HepG2 (cell line): ENCODE data around the gene PSD4. TPM values are rescaled to one million over a fixed set of nuclear protein-coding genes. Genes with fewer than 3 reads are reported as not detected.

Experiments
- BRD4 ChIP-seq: sonication (generic); formaldehyde crosslinking; IDR thresholded peaks from 2 replicates; pipeline ENCODE4 v1.4.0; 2020; ENCODE audit warnings: missing genetic modification reagents
- DRAP1 ChIP-seq: IDR thresholded peaks from 2 replicates; pipeline ENCODE4 v1.6.1; 2016; ENCODE audit warnings: missing genetic modification reagents, missing compliant biosample characterization
- ELF4 ChIP-seq: sonication (generic); formaldehyde crosslinking; IDR thresholded peaks from 2 replicates; pipeline ENCODE4 v1.5.0; 2020; ENCODE audit warnings: missing genetic modification reagents, mild to moderate bottlenecking, moderate library complexity, borderline replicate concordance
- FOXO4 ChIP-seq: sonication (generic); formaldehyde crosslinking; conservative IDR thresholded peaks from 2 replicates; pipeline ENCODE4 v1.8.1; 2023; ENCODE audit warnings: missing genetic modification reagents
- HOXD1 ChIP-seq: sonication (generic); formaldehyde crosslinking; IDR thresholded peaks from 2 replicates; pipeline ENCODE4 v1.5.0; 2020; ENCODE audit warnings: missing genetic modification reagents
- LCORL ChIP-seq, 2 experiments: fragments of 450-650 bp in 1 of 2; sonication (generic) in 1 of 2; formaldehyde crosslinking in 1 of 2; IDR thresholded peaks; 2 replicates each; pipeline versions ENCODE4 v1.5.0 to v1.6.1; 2017 to 2020; ENCODE audit warnings: antibody characterized with exemption in 1 of 2, missing genetic modification reagents in 1 of 2
- NFKB2 ChIP-seq: sonication (generic); formaldehyde crosslinking; IDR thresholded peaks from 2 replicates; pipeline ENCODE4 v1.4.0; 2020; ENCODE audit warnings: missing genetic modification reagents, borderline replicate concordance
- PHF8 ChIP-seq: sonication (generic); formaldehyde crosslinking; IDR thresholded peaks from 2 replicates; pipeline ENCODE4 v1.5.0; 2020; ENCODE audit warnings: missing genetic modification reagents
- TBX2 ChIP-seq: sonication (generic); formaldehyde crosslinking; IDR thresholded peaks from 2 replicates; pipeline ENCODE4 v1.5.0; 2020; ENCODE audit warnings: missing genetic modification reagents, mild to moderate bottlenecking, borderline replicate concordance
- YEATS4 ChIP-seq: sonication (generic); formaldehyde crosslinking; IDR thresholded peaks from 2 replicates; pipeline ENCODE4 v1.4.0; 2020; ENCODE audit warnings: missing genetic modification reagents, borderline replicate concordance
- ZBTB20 ChIP-seq: sonication (generic); formaldehyde crosslinking; IDR thresholded peaks from 2 replicates; pipeline ENCODE4 v1.8.1; 2023; ENCODE audit warnings: missing genetic modification reagents, low read depth, mild to moderate bottlenecking, borderline replicate concordance
- ZNF136 ChIP-seq: sonication (generic); formaldehyde crosslinking; IDR thresholded peaks from 2 replicates; pipeline ENCODE4 v1.8.1; 2022; ENCODE audit warnings: low read depth, mild to moderate bottlenecking, moderate library complexity, missing genetic modification reagents
- ZNF33A ChIP-seq: sonication (generic); formaldehyde crosslinking; IDR thresholded peaks from 2 replicates; pipeline ENCODE4 v1.5.1; 2020; ENCODE audit warnings: missing genetic modification reagents, mild to moderate bottlenecking, moderate library complexity, borderline replicate concordance
- ZNF343 ChIP-seq: sonication (generic); formaldehyde crosslinking; IDR thresholded peaks from 2 replicates; pipeline ENCODE4 v1.4.0; 2020; ENCODE audit warnings: mild to moderate bottlenecking, missing genetic modification reagents
- ZNF460 ChIP-seq: sonication (generic); formaldehyde crosslinking; IDR thresholded peaks from 2 replicates; pipeline ENCODE4 v1.5.1; 2020; ENCODE audit warnings: missing genetic modification reagents, mild to moderate bottlenecking, borderline replicate concordance
- ZNF558 ChIP-seq: sonication (generic); formaldehyde crosslinking; IDR thresholded peaks from 2 replicates; pipeline ENCODE4 v1.9.0; 2022; ENCODE audit warnings: mild to moderate bottlenecking, missing genetic modification reagents, borderline replicate concordance
- ZNF629 ChIP-seq: sonication (generic); formaldehyde crosslinking; conservative IDR thresholded peaks from 2 replicates; pipeline ENCODE4 v1.5.0; 2020; ENCODE audit warnings: missing genetic modification reagents
- ZNF644 ChIP-seq: IDR thresholded peaks from 2 replicates; pipeline ENCODE4 v1.6.1; 2016; ENCODE audit warnings: low read depth
- ZNF709 ChIP-seq: sonication (generic); formaldehyde crosslinking; IDR thresholded peaks from 2 replicates; pipeline ENCODE4 v1.5.0; 2020; ENCODE audit warnings: mild to moderate bottlenecking, missing genetic modification reagents
- polyA plus RNA-seq, 8 experiments: library from polyadenylated mRNA; depleted of rRNA in 3 of 8; stranded (reverse) in 7 of 8; unstranded in 1 of 8; fragments of >200 nt; fragmentation: Illumina TruSeq in 4 of 8; extraction: Trizol in 4 of 8; gene quantifications; 2 replicates each; pipeline versions ENCODE4 v1.2.1 to v1.2.3, GENCODE V29; 2011 to 2016; ENCODE audit warnings: low read depth in 4 of 8, missing spikeins in 1 of 8, mixed read lengths in 1 of 8; ENCODE audit not compliant: insufficient read depth in 1 of 8
- total RNA-seq, 5 experiments: library from RNA; depleted of rRNA; stranded (reverse); fragments of >200 nt; fragmentation: Illumina TruSeq; extraction: Trizol; gene quantifications; 2 replicates each; pipeline ENCODE4 v1.2.3, GENCODE V29; 2016; ENCODE audit warnings: low read depth in 1 of 5
- TF ChIP-seq, protein P1 (sequence below): sonication (generic); formaldehyde crosslinking; IDR thresholded peaks from 2 replicates; pipeline ENCODE4 v1.4.0; 2020; ENCODE audit warnings: missing genetic modification reagents

PSD4 gene
- total and polyA plus RNA-seq, 2 of the 13 experiments (the other 11 are each of a cell fraction or from before 2014, with no cell fraction given), result 5.8 to 9.4 TPM

DNA sequence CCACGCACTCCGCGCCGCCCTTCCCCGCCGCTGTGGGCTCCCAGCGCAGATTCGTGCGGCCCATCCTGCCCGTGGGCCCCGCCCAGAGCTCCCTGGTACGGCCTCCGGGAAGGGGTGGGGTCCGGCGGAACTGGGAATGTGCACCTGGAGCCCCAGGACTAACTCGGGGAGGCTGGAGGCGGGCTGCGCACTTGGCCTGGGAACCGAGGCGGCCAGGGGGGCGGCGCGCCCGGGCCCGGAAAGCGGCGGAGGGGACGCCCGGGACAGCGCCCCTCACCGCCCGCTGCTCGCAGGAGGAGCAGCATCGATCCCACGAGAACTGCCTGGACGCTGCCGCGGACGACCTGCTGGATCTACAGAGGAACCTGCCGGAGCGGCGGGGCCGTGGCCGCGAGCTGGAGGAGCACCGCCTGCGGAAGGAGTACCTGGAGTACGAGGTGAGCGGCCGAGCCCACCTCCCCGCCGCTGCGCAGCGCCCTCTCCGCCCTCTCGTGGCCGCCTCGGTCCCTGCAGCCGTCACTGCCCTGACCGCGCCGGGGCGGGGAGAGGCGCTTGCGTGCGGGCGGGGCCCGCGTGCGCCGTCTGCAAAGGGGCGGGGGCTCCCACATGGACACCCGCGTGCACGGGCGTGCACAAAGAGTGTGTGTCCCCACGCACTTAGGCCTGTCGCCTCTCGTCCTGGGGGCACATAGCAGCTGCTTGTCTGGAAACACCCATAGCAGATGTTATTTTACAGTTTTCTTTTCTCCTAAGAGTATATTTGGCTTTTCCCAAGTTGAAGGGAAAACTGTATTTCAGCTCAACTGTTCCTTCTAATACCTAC, 25.2 kb downstream of the PSD4 start (continued):
- no peak for TF ChIP-seq FOXO4 (CRISPR knock-in tag)
- TF ChIP-seq ZNF136, result peak; percentile 49; the same call in 1 of the 2 replicates
- peak; percentile 9; the same call in 1 of the 2 replicates for TF ChIP-seq ZNF629 (CRISPR knock-in tag)
- no peak for TF ChIP-seq ELF4 (CRISPR knock-in tag)
- TF ChIP-seq TBX2 (CRISPR knock-in tag), result peak; percentile 81; the same call in 1 of the 2 replicates
- peak; percentile 79; the same call in 1 of the 2 replicates for TF ChIP-seq ZNF343 (CRISPR knock-in tag)
- no peak for TF ChIP-seq ZNF644 (CRISPR knock-in tag)
- peak; percentile 88 for TF ChIP-seq HOXD1
- TF ChIP-seq, protein P1, sequence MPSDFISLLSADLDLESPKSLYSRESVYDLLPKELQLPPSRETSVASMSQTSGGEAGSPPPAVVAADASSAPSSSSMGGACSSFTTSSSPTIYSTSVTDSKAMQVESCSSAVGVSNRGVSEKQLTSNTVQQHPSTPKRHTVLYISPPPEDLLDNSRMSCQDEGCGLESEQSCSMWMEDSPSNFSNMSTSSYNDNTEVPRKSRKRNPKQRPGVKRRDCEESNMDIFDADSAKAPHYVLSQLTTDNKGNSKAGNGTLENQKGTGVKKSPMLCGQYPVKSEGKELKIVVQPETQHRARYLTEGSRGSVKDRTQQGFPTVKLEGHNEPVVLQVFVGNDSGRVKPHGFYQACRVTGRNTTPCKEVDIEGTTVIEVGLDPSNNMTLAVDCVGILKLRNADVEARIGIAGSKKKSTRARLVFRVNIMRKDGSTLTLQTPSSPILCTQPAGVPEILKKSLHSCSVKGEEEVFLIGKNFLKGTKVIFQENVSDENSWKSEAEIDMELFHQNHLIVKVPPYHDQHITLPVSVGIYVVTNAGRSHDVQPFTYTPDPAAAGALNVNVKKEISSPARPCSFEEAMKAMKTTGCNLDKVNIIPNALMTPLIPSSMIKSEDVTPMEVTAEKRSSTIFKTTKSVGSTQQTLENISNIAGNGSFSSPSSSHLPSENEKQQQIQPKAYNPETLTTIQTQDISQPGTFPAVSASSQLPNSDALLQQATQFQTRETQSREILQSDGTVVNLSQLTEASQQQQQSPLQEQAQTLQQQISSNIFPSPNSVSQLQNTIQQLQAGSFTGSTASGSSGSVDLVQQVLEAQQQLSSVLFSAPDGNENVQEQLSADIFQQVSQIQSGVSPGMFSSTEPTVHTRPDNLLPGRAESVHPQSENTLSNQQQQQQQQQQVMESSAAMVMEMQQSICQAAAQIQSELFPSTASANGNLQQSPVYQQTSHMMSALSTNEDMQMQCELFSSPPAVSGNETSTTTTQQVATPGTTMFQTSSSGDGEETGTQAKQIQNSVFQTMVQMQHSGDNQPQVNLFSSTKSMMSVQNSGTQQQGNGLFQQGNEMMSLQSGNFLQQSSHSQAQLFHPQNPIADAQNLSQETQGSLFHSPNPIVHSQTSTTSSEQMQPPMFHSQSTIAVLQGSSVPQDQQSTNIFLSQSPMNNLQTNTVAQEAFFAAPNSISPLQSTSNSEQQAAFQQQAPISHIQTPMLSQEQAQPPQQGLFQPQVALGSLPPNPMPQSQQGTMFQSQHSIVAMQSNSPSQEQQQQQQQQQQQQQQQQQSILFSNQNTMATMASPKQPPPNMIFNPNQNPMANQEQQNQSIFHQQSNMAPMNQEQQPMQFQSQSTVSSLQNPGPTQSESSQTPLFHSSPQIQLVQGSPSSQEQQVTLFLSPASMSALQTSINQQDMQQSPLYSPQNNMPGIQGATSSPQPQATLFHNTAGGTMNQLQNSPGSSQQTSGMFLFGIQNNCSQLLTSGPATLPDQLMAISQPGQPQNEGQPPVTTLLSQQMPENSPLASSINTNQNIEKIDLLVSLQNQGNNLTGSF (CRISPR knock-in tag), result peak; percentile 58; the same call in 1 of the 2 replicates
- 0 out of 2 replicates have a peak, but pooled peaks have one; percentile 82 for TF ChIP-seq ZNF709
- peak; percentile 50; the same call in 1 of the 2 replicates for TF ChIP-seq DRAP1 (CRISPR knock-in tag)
- no peak for TF ChIP-seq ZNF33A (CRISPR knock-in tag)
- TF ChIP-seq LCORL (IDR thresholded peaks at IDR 0.05), result no peak
- peak; percentile 89 for TF ChIP-seq LCORL (CRISPR knock-in tag; IDR thresholded peaks at IDR 0.05)
- peak; percentile 63 for TF ChIP-seq PHF8 (CRISPR knock-in tag)
- peak; percentile 17; the same call in 1 of the 2 replicates for TF ChIP-seq NFKB2 (CRISPR knock-in tag)
- TF ChIP-seq ZNF558 (CRISPR knock-in tag), result no peak; the same call in 1 of the 2 replicates
- TF ChIP-seq YEATS4, result peak; percentile 90; the same call in 1 of the 2 replicates
- peak; percentile 79; the same call in 1 of the 2 replicates for TF ChIP-seq BRD4 (CRISPR knock-in tag)
- no peak for TF ChIP-seq ZBTB20
- no peak; the same call in 1 of the 2 replicates for TF ChIP-seq ZNF460 (CRISPR knock-in tag)
